Ascending aorta (tissue), 2 donors: ENCODE data around the gene C14orf119. TPM values are rescaled to one million over a fixed set of nuclear protein-coding genes. Genes with fewer than 3 reads are reported as not detected.

Source experiments
- DNase-seq, 2 donors: peaks; one replicate each; pipeline ENCODE4 v3.0.0-alpha.2; 2019; ENCODE audit warnings: low spot score in 2 of 2
- H3K27ac ChIP-seq, 2 donors: fragments of 200-600 bp; sonication (generic); one replicate each; pipeline ENCODE4 v1.5.1; 2016 to 2017; ENCODE audit warnings: mild to moderate bottlenecking in 1 of 2
- H3K27me3 ChIP-seq: fragments of 200-600 bp; sonication (generic); one replicate; pipeline ENCODE4 v1.5.1; 2017
- H3K36me3 ChIP-seq, 2 donors: fragments of 200-600 bp; sonication (generic); one replicate each; pipeline ENCODE4 v1.5.1; 2016
- H3K4me1 ChIP-seq, 2 donors: fragments of 200-600 bp; sonication (generic); one replicate each; pipeline ENCODE4 v1.5.1; 2016 to 2017; ENCODE audit warnings: mild to moderate bottlenecking in 1 of 2
- H3K4me3 ChIP-seq, 2 donors: fragments of 200-600 bp; sonication (generic); one replicate each; pipeline ENCODE4 v1.5.1; 2016 to 2017; ENCODE audit warnings: mild to moderate bottlenecking in 1 of 2
- H3K9me3 ChIP-seq, 2 donors: fragments of 200-600 bp; sonication (generic); one replicate each; pipeline ENCODE4 v1.5.1; 2016
- CTCF ChIP-seq, 3 experiments: fragments of 200-600 bp in 2 of 3; fragments of 450-650 bp in 1 of 3; sonication (generic) in 2 of 3; IDR thresholded peaks; one replicate each; pipeline ENCODE4 v1.5.1; 2016 to 2019; ENCODE audit warnings: antibody characterized with exemption in 3 of 3, mild to moderate bottlenecking in 1 of 3, moderate library complexity in 1 of 3
- intact Hi-C: fragments of 100-400 bp; cut with DNase I; formaldehyde crosslinking; loops from one replicate; pipeline ENCODE4 v1.15.1; 2023
- total RNA-seq: library from RNA; depleted of rRNA; stranded (reverse); fragments of >200 nt; gene quantifications from one replicate; pipeline ENCODE4 v1.1.0, GENCODE V29; 2016

Gene C14orf119
- total RNA-seq, 1 donor from 2014 or later = 2.2 TPM

- peak overlapping the region in 1 of 2 donors; percentile 25 for H3K27ac ChIP-seq
- no peaks in the 10 kb centered on the region for H3K9me3 ChIP-seq
- TF ChIP-seq CTCF (IDR thresholded peaks at IDR 0.05) = no peak
- peaks cover 8 to 22% of the 10 kb centered on the region in 2 donors for H3K36me3 ChIP-seq
- H3K4me1 ChIP-seq = peaks cover 3 to 53% of the 10 kb centered on the region in 2 donors
- no peak overlapping the region for H3K4me3 ChIP-seq
- DNase-seq = no peak
- H3K27me3 ChIP-seq = no peaks in the 10 kb centered on the region
- intact Hi-C loops = no loop called here
Observed at GRCh38 chr14:23147676-23148075, 52.4 kb downstream of the C14orf119 start.

- no peak overlapping the region for H3K4me3 ChIP-seq
- intact Hi-C loops = no loop called here
- TF ChIP-seq CTCF (IDR thresholded peaks at IDR 0.05) = no peak
- H3K9me3 ChIP-seq = no peaks in the 10 kb centered on the region
- H3K36me3 ChIP-seq = peaks cover 6 to 20% of the 10 kb centered on the region in 2 donors
- H3K4me1 ChIP-seq = peaks cover 0 to 52% of the 10 kb centered on the region in 2 donors
- peak overlapping the region in 1 of 2 donors; percentile 15 for H3K27ac ChIP-seq
- no peaks in the 10 kb centered on the region for H3K27me3 ChIP-seq
- no peak for DNase-seq
Observed at GRCh38 chr14:23148591-23149249, 53.4 kb downstream of the C14orf119 start.

GRCh38 chr14:23149745-23150144 lies 54.4 kb downstream of the C14orf119 start:
- Histone ChIP-seq H3K27me3 (no peaks in the 10 kb centered on the region), H3K4me3 (no peak overlapping the region), H3K9me3 (no peaks in the 10 kb centered on the region), H3K4me1 (peaks cover 0 to 50% of the 10 kb centered on the region in 2 donors), H3K36me3 (peaks cover 6 to 20% of the 10 kb centered on the region in 2 donors), H3K27ac (no peak overlapping the region)
- DNase-seq = no peak
- intact Hi-C loops = loop anchor here (10.0 kb wide), 1 partner anchor 315 kb away; the partner anchor contains the start of gene MMP14
- TF ChIP-seq CTCF (IDR thresholded peaks at IDR 0.05) = no peak

Other genes starting within 250 kb of the C14orf119 start
- gene LRP10, start 223.8 kb upstream of the C14orf119 start, total RNA-seq = 214 TPM
- gene REM2, start 212.3 kb upstream of the C14orf119 start, total RNA-seq = 1.9 TPM
- gene RBM23, start 176.4 kb upstream of the C14orf119 start, total RNA-seq = 113 TPM
- 118 TPM for gene PRMT5, start 166.1 kb upstream of the C14orf119 start, total RNA-seq
- gene HAUS4, start 138.4 kb upstream of the C14orf119 start, total RNA-seq = 61.8 TPM
- 11.6 TPM for gene AJUBA, start 113.0 kb upstream of the C14orf119 start, total RNA-seq
- gene C14orf93, start 85.4 kb upstream of the C14orf119 start, total RNA-seq = 7.1 TPM
- gene PSMB5, start 60.6 kb upstream of the C14orf119 start, total RNA-seq = 62.7 TPM
- gene PSMB11, start 53.3 kb upstream of the C14orf119 start, total RNA-seq = not detected
- gene CDH24, start 38.0 kb upstream of the C14orf119 start, total RNA-seq = 5.9 TPM
- 58.9 TPM for gene ACIN1, start 369 bp upstream of the C14orf119 start, total RNA-seq
- gene CIROP, start 9.5 kb downstream of the C14orf119 start, total RNA-seq = not detected
- gene CEBPE, start 23.8 kb downstream of the C14orf119 start, total RNA-seq = not detected
- gene SLC7A8, start 88.2 kb downstream of the C14orf119 start, total RNA-seq = 59.9 TPM
- gene RNF212B, start 142.4 kb downstream of the C14orf119 start, total RNA-seq = not detected
- 7.3 TPM for gene HOMEZ, start 190.6 kb downstream of the C14orf119 start, total RNA-seq
- gene PPP1R3E, start 207.4 kb downstream of the C14orf119 start, total RNA-seq = 8.9 TPM
- gene BCL2L2, start 211.3 kb downstream of the C14orf119 start, total RNA-seq = 49.2 TPM
- gene PABPN1, start 226.0 kb downstream of the C14orf119 start, total RNA-seq = 90.6 TPM